Esophagus (tissue), 2 donors: ENCODE measurements around the gene SIRT3. TPM values are rescaled to one million over a fixed set of nuclear protein-coding genes. Genes with fewer than 3 reads are reported as not detected.

Experiments
- H3K27ac ChIP-seq, 2 donors: one replicate each; pipeline ENCODE4 v1.5.1; 2013; ENCODE audit warnings: low read depth in 2 of 2, mild to moderate bottlenecking in 2 of 2, inconsistent platforms in 1 of 2, low read length in 1 of 2, moderate library complexity in 1 of 2
- H3K27me3 ChIP-seq, 2 donors: one replicate each; pipeline ENCODE4 v1.6.1; 2013; ENCODE audit warnings: low read length in 2 of 2, control low read depth in 1 of 2, mild to moderate bottlenecking in 1 of 2; ENCODE audit not compliant: insufficient read depth in 2 of 2, control insufficient read depth in 1 of 2
- H3K36me3 ChIP-seq, 2 donors: one replicate each; pipeline ENCODE4 v1.6.1; 2013; ENCODE audit warnings: low read length in 1 of 2; ENCODE audit not compliant: control insufficient read depth in 2 of 2, insufficient read depth in 2 of 2
- H3K4me1 ChIP-seq, 2 donors: one replicate each; pipeline ENCODE4 v1.6.1; 2013; ENCODE audit warnings: low read length in 1 of 2; ENCODE audit not compliant: control insufficient read depth in 2 of 2, insufficient read depth in 2 of 2
- H3K4me3 ChIP-seq, 2 donors: one replicate each; pipeline ENCODE4 v1.5.1; 2013; ENCODE audit warnings: low read length in 2 of 2, mild to moderate bottlenecking in 2 of 2, low read depth in 1 of 2, moderate library complexity in 1 of 2
- H3K9me3 ChIP-seq, 2 donors: one replicate each; pipeline ENCODE4 v1.6.1; 2013; ENCODE audit warnings: mild to moderate bottlenecking in 2 of 2, low read depth in 1 of 2, low read length in 1 of 2, moderate library complexity in 1 of 2; ENCODE audit not compliant: control insufficient read depth in 2 of 2, insufficient read depth in 1 of 2
- WGBS, 2 donors: extraction: QIAGEN DNeasy Blood & Tissue Kit; methylation state at CpG; one replicate each; pipeline ENCODE4 v1.1.7; 2013; 5-methylcytosine and 5-hydroxymethylcytosine counted together
- polyA plus RNA-seq, 2 donors: library from polyadenylated mRNA; stranded (reverse); fragments of 200-250 nt; gene quantifications; one replicate each; pipeline ENCODE4 v1.2.3, GENCODE V29; 2013
- donor health status: healthy with polysubstance abuse.
- donor health status: Bipolar disorder and iron deficiency.

Gene SIRT3
- 10 to 100 TPM in 1 of 2 donors, 1 to 10 TPM in 1; 7.9 to 13.5 TPM for polyA plus RNA-seq

GRCh38 chr11:235997-236773, at the start of gene SIRT3:
Gene SIRT3 (minus strand): TSS chr11:236342. CDS start chr11:236328, 14 bp downstream.
- 0 to 1% methylated on average over 40 to 70 of the region's 70 CpGs for WGBS, 2 donors
- Histone ChIP-seq H3K27ac (peak within 1 kb of the TSS; percentile 95 to 99), H3K4me1 (no peaks in the 10 kb centered on the region)

GRCh38 chr11:285894-286220, 49.7 kb upstream of the SIRT3 start:
- Histone ChIP-seq H3K4me1 (peaks cover 8 to 20% of the 10 kb centered on the region in 2 donors), H3K27ac (no peak overlapping the region), H3K36me3 (no peaks in the 10 kb centered on the region), H3K27me3 (peaks cover 0 to 10% of the 10 kb centered on the region in 2 donors), H3K4me3 (no peak overlapping the region), H3K9me3 (no peaks in the 10 kb centered on the region)
- 74 to 84% methylated on average over 8 of the region's 8 CpGs for WGBS, 2 donors

More at GRCh38 chr11:235997-236773, at the start of gene SIRT3:
- Histone ChIP-seq H3K4me3 (peak within 1 kb of the TSS; percentile 96 to 99), H3K36me3 (peaks cover 0 to 5% of the 10 kb centered on the region in 2 donors), H3K27me3 (no peaks in the 10 kb centered on the region), H3K9me3 (no peaks in the 10 kb centered on the region)

- peaks cover 8 to 26% of the 10 kb centered on the region in 2 donors for H3K4me1 ChIP-seq
- H3K9me3 ChIP-seq, result no peaks in the 10 kb centered on the region
- no peak overlapping the region for H3K27ac ChIP-seq
- H3K36me3 ChIP-seq, result no peaks in the 10 kb centered on the region
- peaks cover 0 to 15% of the 10 kb centered on the region in 2 donors for H3K27me3 ChIP-seq
- 84 to 85% methylated on average over 29 of the region's 29 CpGs for WGBS, 2 donors
- no peak overlapping the region for H3K4me3 ChIP-seq
Measured at GRCh38 chr11:285021-285893, 49.1 kb upstream of the SIRT3 start.

- Histone ChIP-seq H3K36me3 (no peaks in the 10 kb centered on the region), H3K4me1 (peaks cover 11 to 27% of the 10 kb centered on the region in 2 donors), H3K9me3 (no peaks in the 10 kb centered on the region), H3K4me3 (no peak overlapping the region), H3K27me3 (peaks cover 0 to 15% of the 10 kb centered on the region in 2 donors), H3K27ac (no peak overlapping the region)
- WGBS, 2 donors, result 77 to 87% methylated on average over 22 to 24 of the region's 24 CpGs
Measured at GRCh38 chr11:284105-285020, 48.2 kb upstream of the SIRT3 start.

GRCh38 chr11:283405-284104, 47.4 kb upstream of the SIRT3 start:
- Histone ChIP-seq H3K27ac (no peak overlapping the region), H3K27me3 (peaks cover 0 to 22% of the 10 kb centered on the region in 2 donors), H3K4me1 (peaks cover 11 to 29% of the 10 kb centered on the region in 2 donors), H3K36me3 (no peaks in the 10 kb centered on the region), H3K4me3 (no peak overlapping the region), H3K9me3 (no peaks in the 10 kb centered on the region)
- WGBS, 2 donors, result 80% methylated on average over 21 to 23 of the region's 23 CpGs

- Histone ChIP-seq H3K27me3 (peaks cover 0 to 25% of the 10 kb centered on the region in 2 donors), H3K27ac (no peak overlapping the region), H3K4me3 (no peak overlapping the region), H3K9me3 (no peaks in the 10 kb centered on the region), H3K4me1 (peaks cover 7 to 25% of the 10 kb centered on the region in 2 donors), H3K36me3 (no peaks in the 10 kb centered on the region)
- 50 to 65% methylated on average over 10 to 12 of the region's 13 CpGs for WGBS, 2 donors
Measured at GRCh38 chr11:282630-283360, 46.7 kb upstream of the SIRT3 start.

- no peaks in the 10 kb centered on the region for H3K9me3 ChIP-seq
- H3K27ac ChIP-seq, result no peak overlapping the region
- 51 to 64% methylated on average over 4 of the region's 4 CpGs for WGBS, 2 donors
- no peaks in the 10 kb centered on the region for H3K36me3 ChIP-seq
- H3K4me1 ChIP-seq, result peaks cover 7 to 22% of the 10 kb centered on the region in 2 donors
- H3K27me3 ChIP-seq, result peaks cover 0 to 25% of the 10 kb centered on the region in 2 donors
- H3K4me3 ChIP-seq, result no peak overlapping the region
Measured at GRCh38 chr11:282171-282570, 46.0 kb upstream of the SIRT3 start.

- H3K36me3 ChIP-seq, result no peaks in the 10 kb centered on the region
- H3K9me3 ChIP-seq, result no peaks in the 10 kb centered on the region
- H3K4me1 ChIP-seq, result peaks cover 7 to 22% of the 10 kb centered on the region in 2 donors
- no peak overlapping the region for H3K27ac ChIP-seq
- peaks cover 0 to 25% of the 10 kb centered on the region in 2 donors for H3K27me3 ChIP-seq
- 29 to 31% methylated on average over 26 of the region's 26 CpGs for WGBS, 2 donors
- peak overlapping the region in 1 of 2 donors; percentile 23 for H3K4me3 ChIP-seq
Measured at GRCh38 chr11:281486-282161, 45.5 kb upstream of the SIRT3 start.
